NAMALWA (cell line): ENCODE measurements around the gene NXPH4.
A peak's percentile ranks its signal among the peaks of the same experiment; 100 is the strongest.

Source experiments
- DNase-seq: peaks from one replicate; pipeline ENCODE4 v3.0.0-alpha.2; 2015; ENCODE audit warnings: low spot score

Gene NXPH4

GRCh38 chr12:57219205-57219992, 2.8 kb downstream of the NXPH4 start:
- no peak for DNase-seq

- no peak for DNase-seq
Measured at GRCh38 chr12:57219993-57220754, 3.6 kb downstream of the NXPH4 start.

- DNase-seq = no peak
Measured at GRCh38 chr12:57220770-57221168, 4.2 kb downstream of the NXPH4 start.

GRCh38 chr12:57221169-57221917, 4.7 kb downstream of the NXPH4 start:
- no peak for DNase-seq

GRCh38 chr12:57222286-57223190, 5.9 kb downstream of the NXPH4 start:
- no peak for DNase-seq

GRCh38 chr12:57223191-57224165, 6.9 kb downstream of the NXPH4 start:
- DNase-seq = peak; percentile 41

GRCh38 chr12:57224278-57224972, 7.8 kb downstream of the NXPH4 start:
- no peak for DNase-seq

GRCh38 chr12:57224973-57225679, 8.5 kb downstream of the NXPH4 start:
- DNase-seq = peak; percentile 98

- peak; percentile 55 for DNase-seq
Measured at GRCh38 chr12:57225680-57226210, 9.2 kb downstream of the NXPH4 start.

- DNase-seq = peak; percentile 73
Measured at GRCh38 chr12:57226588-57227314, 10.2 kb downstream of the NXPH4 start.

GRCh38 chr12:57227315-57228115, 10.9 kb downstream of the NXPH4 start:
- DNase-seq = peak; percentile 39

GRCh38 chr12:57229046-57229633, 12.5 kb downstream of the NXPH4 start:
- no peak for DNase-seq

GRCh38 chr12:57229634-57230380, 13.2 kb downstream of the NXPH4 start, which contains the start of gene SHMT2:
SHMT2 (plus strand) TSS chr12:57229711; CDS start chr12:57229779, 68 bp downstream.
- peak; percentile 97 for DNase-seq

GRCh38 chr12:57230381-57231155, 14.0 kb downstream of the NXPH4 start:
- no peak for DNase-seq
